Gastrocnemius medialis (tissue), 4 donors: ENCODE measurements around the gene DTYMK. TPM values are rescaled to one million over a fixed set of nuclear protein-coding genes. Genes with fewer than 3 reads are reported as not detected.

Experiments
- ATAC-seq, 2 donors: fragments of 150-250 bp; one replicate each; pipeline ENCODE4 v1.9.1; 2016
- DNase-seq, 2 donors: peaks; one replicate each; pipeline ENCODE4 v3.0.0-alpha.2; 2019
- H3K27ac ChIP-seq, 4 donors: fragments of 200-600 bp; sonication (generic); 1 replicate in 1 of 4; 2 replicates in 3 of 4; pipeline ENCODE4 v1.5.1; 2016 to 2018; ENCODE audit warnings: mild to moderate bottlenecking in 2 of 4, moderate library complexity in 1 of 4
- H3K27me3 ChIP-seq, 3 donors: fragments of 200-600 bp; sonication (generic) in 2 of 3; 1 replicate in 1 of 3; 2 replicates in 2 of 3; pipeline versions ENCODE4 v1.5.1 to v1.6.0; 2016 to 2019; ENCODE audit warnings: mild to moderate bottlenecking in 1 of 3, moderate library complexity in 1 of 3
- H3K36me3 ChIP-seq, 2 donors: fragments of 200-600 bp; sonication (generic) in 1 of 2; one replicate each; pipeline ENCODE4 v1.5.1; 2017 to 2018
- H3K4me1 ChIP-seq, 2 donors: fragments of 200-600 bp; sonication (generic) in 1 of 2; one replicate each; pipeline ENCODE4 v1.5.1; 2016 to 2017; ENCODE audit warnings: mild to moderate bottlenecking in 2 of 2
- H3K4me3 ChIP-seq, 4 donors: fragments of 200-600 bp; sonication (generic) in 3 of 4; 1 replicate in 1 of 4; 2 replicates in 3 of 4; pipeline ENCODE4 v1.5.1; 2016 to 2019; ENCODE audit warnings: mild to moderate bottlenecking in 2 of 4
- H3K9me3 ChIP-seq, 3 donors: fragments of 200-600 bp; sonication (generic) in 2 of 3; 1 replicate in 1 of 3; 2 replicates in 2 of 3; pipeline ENCODE4 v1.5.1; 2016 to 2019
- CTCF ChIP-seq, 5 experiments: fragments of 450-650 bp in 3 of 5; fragments of 200-600 bp in 2 of 5; sonication (generic) in 2 of 5; IDR thresholded peaks in 4 of 5; conservative IDR thresholded peaks in 1 of 5; 1 replicate in 4 of 5; 2 replicates in 1 of 5; pipeline ENCODE4 v1.5.1; 2016 to 2019; ENCODE audit warnings: antibody characterized with exemption in 5 of 5, mild to moderate bottlenecking in 3 of 5, moderate library complexity in 3 of 5
- POLR2A ChIP-seq, 2 donors: fragments of 450-650 bp; IDR thresholded peaks; one replicate each; pipeline ENCODE4 v1.6.1; 2017; ENCODE audit warnings: antibody characterized with exemption in 2 of 2, mild to moderate bottlenecking in 2 of 2, moderate library complexity in 2 of 2
- in situ Hi-C, 4 donors: fragments of 200-750 bp; cut with MboI; loops; one replicate each; pipeline versions ENCODE4 v1.15.0 to v1.8.0; 2017; ENCODE audit warnings: low sequenced_read_pairs in 4 of 4
- intact Hi-C: fragments of 100-400 bp; cut with DNase I; formaldehyde crosslinking; loops from one replicate; pipeline ENCODE4 v1.15.1; 2023; ENCODE audit warnings: low total_unique reads
- total RNA-seq, 4 donors: library from RNA; depleted of rRNA; stranded (reverse); fragments of >200 nt; gene quantifications; one replicate each; pipeline versions ENCODE4 v1.1.0 to v1.2.3, GENCODE V29; 2016

Gene DTYMK
- total RNA-seq, 4 donors from 2014 or later = 3.9 to 8.2 (median 5.9) TPM

GRCh38 chr2:241680827-241681599 lies 5.6 kb downstream of the DTYMK start:
- H3K4me3 ChIP-seq = no peak overlapping the region
- TF ChIP-seq POLR2A (IDR thresholded peaks at IDR 0.05) = no peak
- ATAC-seq (peak; percentile 91 to 96), DNase-seq (peak in 1 of 2 donors; percentile 74)
- peaks cover 0 to 19% of the 10 kb centered on the region in 2 donors for H3K36me3 ChIP-seq
- H3K27me3 ChIP-seq = no peaks in the 10 kb centered on the region
- in situ Hi-C loops = no loop called here
- intact Hi-C loops = no loop called here
- H3K9me3 ChIP-seq = no peaks in the 10 kb centered on the region
- peak overlapping the region in 3 of 4 donors; percentile 39 to 56 (median 45) for H3K27ac ChIP-seq
- peaks cover 6 to 9% of the 10 kb centered on the region in 2 donors for H3K4me1 ChIP-seq

GRCh38 chr2:241680044-241680443 lies 6.6 kb downstream of the DTYMK start:
- no peak for ATAC-seq
- no peaks in the 10 kb centered on the region for H3K27me3 ChIP-seq
- intact Hi-C loops (no loop called here), in situ Hi-C loops (no loop called here)
- H3K27ac ChIP-seq = no peak overlapping the region
- TF ChIP-seq CTCF (IDR thresholded peaks at IDR 0.05 in 4 of 5, conservative IDR thresholded peaks at IDR 0.05 in 1 of 5) (no peak), POLR2A (IDR thresholded peaks at IDR 0.05) (no peak)
- peaks cover 0 to 5% of the 10 kb centered on the region in 2 donors for H3K4me1 ChIP-seq
- peaks cover 0 to 19% of the 10 kb centered on the region in 2 donors for H3K36me3 ChIP-seq
- H3K4me3 ChIP-seq = no peak overlapping the region
- H3K9me3 ChIP-seq = no peaks in the 10 kb centered on the region
- DNase-seq = no peak

GRCh38 chr2:241678784-241679540 lies 7.7 kb downstream of the DTYMK start:
- in situ Hi-C loops = no loop called here
- DNase-seq (no peak), ATAC-seq (no peak)
- Histone ChIP-seq H3K9me3 (no peaks in the 10 kb centered on the region), H3K27me3 (no peaks in the 10 kb centered on the region), H3K4me1 (peaks cover 0 to 5% of the 10 kb centered on the region in 2 donors), H3K4me3 (no peak overlapping the region), H3K36me3 (peaks cover 0 to 19% of the 10 kb centered on the region in 2 donors), H3K27ac (no peak overlapping the region)
- intact Hi-C loops = no loop called here
- TF ChIP-seq CTCF (IDR thresholded peaks at IDR 0.05 in 4 of 5, conservative IDR thresholded peaks at IDR 0.05 in 1 of 5) = no peak
- no peak for TF ChIP-seq POLR2A (IDR thresholded peaks at IDR 0.05)

- no peaks in the 10 kb centered on the region for H3K9me3 ChIP-seq
- no peak overlapping the region for H3K4me3 ChIP-seq
- in situ Hi-C loops (no loop called here), intact Hi-C loops (no loop called here)
- peaks cover 0 to 5% of the 10 kb centered on the region in 2 donors for H3K4me1 ChIP-seq
- no peaks in the 10 kb centered on the region for H3K27me3 ChIP-seq
- H3K27ac ChIP-seq = no peak overlapping the region
- peaks cover 0 to 19% of the 10 kb centered on the region in 2 donors for H3K36me3 ChIP-seq
- TF ChIP-seq CTCF (IDR thresholded peaks at IDR 0.05 in 4 of 5, conservative IDR thresholded peaks at IDR 0.05 in 1 of 5) = no peak
- TF ChIP-seq POLR2A (IDR thresholded peaks at IDR 0.05) = no peak
- ATAC-seq (no peak), DNase-seq (no peak)
Observed at GRCh38 chr2:241678307-241678706, 8.3 kb downstream of the DTYMK start.

GRCh38 chr2:241677392-241677791 lies 9.2 kb downstream of the DTYMK start:
- peaks cover 0 to 5% of the 10 kb centered on the region in 2 donors for H3K4me1 ChIP-seq
- no peak overlapping the region for H3K4me3 ChIP-seq
- in situ Hi-C loops = no loop called here
- intact Hi-C loops = no loop called here
- ATAC-seq (no peak), DNase-seq (no peak)
- peaks cover 0 to 27% of the 10 kb centered on the region in 2 donors for H3K36me3 ChIP-seq
- no peaks in the 10 kb centered on the region for H3K9me3 ChIP-seq
- TF ChIP-seq CTCF (IDR thresholded peaks at IDR 0.05 in 4 of 5, conservative IDR thresholded peaks at IDR 0.05 in 1 of 5) = no peak
- no peak for TF ChIP-seq POLR2A (IDR thresholded peaks at IDR 0.05)
- H3K27ac ChIP-seq = no peak overlapping the region
- H3K27me3 ChIP-seq = no peaks in the 10 kb centered on the region
